Mononuclear cell (primary cell): ENCODE results near the gene COMTD1. TPM values are rescaled to one million over a fixed set of nuclear protein-coding genes. Genes with fewer than 3 reads are reported as not detected.
"Not testable (repeated sequence)": the region's sequence is repeated elsewhere in the genome, so short reads cannot be mapped to it uniquely, and the experiment has no call there.

Source experiments
- H3K27me3 ChIP-seq: 2 replicates; pipeline ENCODE4 v1.6.0; 2011; ENCODE audit warnings: low read length, control low read depth; ENCODE audit not compliant: insufficient read depth
- H3K4me1 ChIP-seq: 2 replicates; pipeline ENCODE4 v1.5.1; 2011; ENCODE audit warnings: mild to moderate bottlenecking, low read length, control low read depth; ENCODE audit not compliant: insufficient read depth
- H3K4me3 ChIP-seq: 2 replicates; pipeline ENCODE4 v1.5.1; 2011; ENCODE audit warnings: mild to moderate bottlenecking, low read length, moderate library complexity
- H3K9me3 ChIP-seq: 2 replicates; pipeline ENCODE4 v1.5.1; 2011; ENCODE audit warnings: low read depth, mild to moderate bottlenecking, control low read depth, low read length
- total RNA-seq: library from RNA; depleted of rRNA; stranded (reverse); fragments of >200 nt; gene quantifications from one replicate; pipeline ENCODE4 v1.2.3, GENCODE V29; 2012

COMTD1 gene
- total RNA-seq, 1 donor, result 6.5 TPM

GRCh38 chr10:75211007-75211691 is 24.6 kb downstream of the COMTD1 start:
- Histone ChIP-seq H3K4me1 (peaks cover 24% of the 10 kb centered on the region), H3K27me3 (no peaks in the 10 kb centered on the region), H3K4me3 (peak overlapping the region; percentile 98)

GRCh38 chr10:75210282-75211006 is 25.3 kb downstream of the COMTD1 start, which contains the start of gene VDAC2:
VDAC2 (plus strand) TSS chr10:75210796; CDS start chr10:75211159, 363 bp downstream.
- H3K4me3 ChIP-seq, result peak within 1 kb of the TSS; percentile 98
- no peaks in the 10 kb centered on the region for H3K27me3 ChIP-seq
- H3K9me3 ChIP-seq, result no peaks in the 10 kb centered on the region
- H3K4me1 ChIP-seq, result peaks cover 24% of the 10 kb centered on the region

More at GRCh38 chr10:75211007-75211691, 24.6 kb downstream of the COMTD1 start:
- H3K9me3 ChIP-seq, result no peaks in the 10 kb centered on the region

GRCh38 chr10:75209921-75210281 is 25.9 kb downstream of the COMTD1 start:
- H3K4me3 ChIP-seq, result peak overlapping the region; percentile 98
- no peaks in the 10 kb centered on the region for H3K27me3 ChIP-seq
- no peaks in the 10 kb centered on the region for H3K9me3 ChIP-seq
- peaks cover 24% of the 10 kb centered on the region for H3K4me1 ChIP-seq

DNA sequence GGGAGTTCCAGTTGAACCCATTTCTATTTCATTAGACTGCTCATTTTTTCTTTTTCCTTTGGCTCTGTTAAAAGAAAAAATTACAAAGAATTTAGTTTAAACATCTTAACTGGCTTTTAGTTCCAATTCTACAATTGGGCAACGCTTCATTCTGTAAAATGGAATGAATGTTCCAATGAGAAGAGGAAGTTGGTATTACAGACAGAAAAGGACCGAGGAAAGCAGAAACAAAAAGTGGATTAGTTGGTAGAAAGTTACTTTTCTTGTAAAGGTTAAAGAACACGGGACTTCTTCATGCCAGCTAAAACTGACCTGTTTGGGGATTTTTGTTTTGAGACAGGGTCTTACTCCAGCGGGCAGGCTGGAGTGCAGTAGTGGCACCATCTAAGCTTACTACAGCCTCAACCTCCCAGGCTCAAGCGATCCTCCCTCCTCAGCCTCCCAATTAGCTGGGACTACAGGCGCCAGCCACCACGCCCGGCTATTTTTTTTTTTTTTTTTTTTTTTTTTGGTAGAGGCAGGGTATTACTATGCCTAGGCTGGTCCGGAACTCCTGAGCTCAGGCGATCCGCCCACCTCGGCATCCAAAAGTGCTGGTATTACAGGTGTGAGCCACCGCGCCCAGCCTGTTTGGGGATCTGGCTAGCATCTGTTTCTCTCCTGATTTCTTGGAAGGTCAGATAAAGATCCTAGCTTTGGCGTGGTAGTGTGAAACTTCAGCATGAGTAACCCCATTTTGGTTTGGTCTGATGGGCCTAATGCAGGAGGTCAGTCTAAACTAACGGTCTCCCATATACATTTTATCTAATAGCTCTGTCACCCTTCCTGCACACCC is 26.5 kb downstream of the COMTD1 start:
- H3K4me3 ChIP-seq, result peak overlapping the region; percentile 98

DNA sequence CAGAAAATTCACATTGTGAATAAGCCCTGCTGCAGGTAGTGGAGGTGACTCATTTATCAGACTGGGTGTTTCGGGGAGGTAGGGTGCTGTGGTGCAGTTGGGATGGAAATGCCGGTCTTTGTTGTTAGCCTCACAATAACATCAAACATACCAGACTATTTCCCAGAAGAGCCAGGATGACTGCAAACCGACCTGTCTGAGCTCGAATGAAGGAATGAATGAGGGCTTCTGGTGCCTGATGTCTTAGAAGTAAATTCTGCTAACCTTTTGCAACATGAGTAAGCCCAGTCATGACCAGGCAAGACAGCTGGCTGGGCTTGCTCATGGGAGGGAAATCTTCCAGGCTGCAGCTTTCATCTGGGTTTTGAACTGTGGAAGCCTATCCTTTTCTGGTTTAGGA is 27.6 kb downstream of the COMTD1 start:
- Histone ChIP-seq H3K27me3 (no peaks in the 10 kb centered on the region), H3K9me3 (no peaks in the 10 kb centered on the region), H3K4me3 (no peak overlapping the region), H3K4me1 (peaks cover 24% of the 10 kb centered on the region)

More for the DNA sequence above, 26.5 kb downstream of the COMTD1 start:
- no peaks in the 10 kb centered on the region for H3K27me3 ChIP-seq
- no peaks in the 10 kb centered on the region for H3K9me3 ChIP-seq
- H3K4me1 ChIP-seq, result peaks cover 24% of the 10 kb centered on the region

DNA sequence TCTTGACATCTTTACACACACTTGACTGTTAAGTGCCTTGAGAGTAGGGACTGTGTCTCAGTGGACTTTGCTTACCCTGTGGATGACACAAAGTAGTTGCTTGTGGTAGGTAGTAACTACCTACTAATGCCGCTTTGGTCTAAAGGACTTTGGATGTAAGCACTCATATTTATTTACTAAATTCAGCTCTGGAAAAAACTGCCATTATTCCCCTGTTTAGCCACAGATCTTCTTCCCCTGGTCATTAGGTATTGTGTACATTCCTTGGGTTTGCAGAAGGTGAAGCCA is 28.0 kb downstream of the COMTD1 start:
- H3K4me3 ChIP-seq, result no peak overlapping the region
- peaks cover 24% of the 10 kb centered on the region for H3K4me1 ChIP-seq
- no peaks in the 10 kb centered on the region for H3K27me3 ChIP-seq
- H3K9me3 ChIP-seq, result no peaks in the 10 kb centered on the region

DNA sequence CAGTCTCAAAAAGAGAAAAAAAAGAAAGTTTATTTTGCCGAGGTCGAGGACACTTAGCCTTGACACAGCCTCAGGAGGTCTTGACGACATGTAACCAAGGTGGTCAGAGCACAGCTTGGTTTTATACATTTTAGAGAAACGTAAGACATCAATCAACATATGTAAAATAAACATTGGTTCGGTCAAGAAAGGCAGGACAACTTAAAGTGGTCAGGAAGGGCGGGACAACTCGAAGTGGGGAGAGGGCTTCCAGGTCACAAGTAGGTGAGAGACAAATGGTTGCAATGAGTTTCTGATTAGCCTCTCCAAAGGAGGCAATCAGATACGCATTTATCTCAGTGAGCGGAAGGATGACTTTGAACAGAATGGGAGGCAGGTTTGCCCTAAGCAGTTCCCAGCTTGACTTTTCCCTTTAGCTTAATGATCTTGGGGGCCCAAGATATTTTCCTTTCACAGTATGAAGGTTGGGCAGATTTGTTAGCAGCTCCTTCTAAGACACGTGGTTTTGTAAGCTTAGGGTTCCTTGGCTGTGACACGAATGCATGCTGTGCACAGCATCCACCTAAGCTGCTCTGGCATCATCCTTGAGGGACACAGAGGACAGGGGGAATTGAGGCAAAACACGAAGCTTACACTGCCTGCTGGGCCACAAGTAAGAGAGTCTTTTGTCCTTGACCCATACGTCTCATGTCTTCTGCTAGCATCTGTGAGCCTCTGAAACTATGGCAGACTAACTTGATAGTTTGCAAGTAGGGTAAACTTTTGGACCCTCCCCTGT is 28.5 kb downstream of the COMTD1 start:
- H3K4me3 ChIP-seq, result no peak overlapping the region
- H3K27me3 ChIP-seq, result no peaks in the 10 kb centered on the region
- no peaks in the 10 kb centered on the region for H3K9me3 ChIP-seq
- peaks cover 21% of the 10 kb centered on the region for H3K4me1 ChIP-seq

- peaks cover 15% of the 10 kb centered on the region for H3K4me1 ChIP-seq
- H3K4me3 ChIP-seq, H3K27me3 ChIP-seq, H3K9me3 ChIP-seq: not testable (repeated sequence)
Observed at GRCh38 chr10:75206638-75207037, 29.1 kb downstream of the COMTD1 start.

DNA sequence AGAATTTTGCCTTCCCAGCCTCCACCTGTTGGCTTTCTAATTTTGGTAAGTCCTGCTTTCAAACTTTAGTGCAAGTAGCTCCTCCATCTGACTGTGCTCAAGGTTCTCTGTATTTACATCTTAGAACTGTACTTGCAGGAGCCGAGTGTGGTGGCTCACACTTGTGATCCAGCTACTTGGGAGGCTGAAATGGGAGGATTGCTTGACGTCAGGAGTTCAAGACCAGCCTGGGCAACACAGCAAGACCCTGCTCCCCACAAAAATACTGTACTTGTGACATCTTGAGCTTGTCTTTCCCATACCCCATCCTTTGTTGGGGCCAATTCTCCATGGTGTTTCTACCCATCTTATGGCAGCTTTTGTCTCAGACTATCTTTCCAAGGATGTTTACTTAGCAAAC is 29.8 kb downstream of the COMTD1 start:
- Histone ChIP-seq H3K9me3 (no peaks in the 10 kb centered on the region), H3K27me3 (no peaks in the 10 kb centered on the region), H3K4me1 (peaks cover 8% of the 10 kb centered on the region), H3K4me3 (no peak overlapping the region)

DNA sequence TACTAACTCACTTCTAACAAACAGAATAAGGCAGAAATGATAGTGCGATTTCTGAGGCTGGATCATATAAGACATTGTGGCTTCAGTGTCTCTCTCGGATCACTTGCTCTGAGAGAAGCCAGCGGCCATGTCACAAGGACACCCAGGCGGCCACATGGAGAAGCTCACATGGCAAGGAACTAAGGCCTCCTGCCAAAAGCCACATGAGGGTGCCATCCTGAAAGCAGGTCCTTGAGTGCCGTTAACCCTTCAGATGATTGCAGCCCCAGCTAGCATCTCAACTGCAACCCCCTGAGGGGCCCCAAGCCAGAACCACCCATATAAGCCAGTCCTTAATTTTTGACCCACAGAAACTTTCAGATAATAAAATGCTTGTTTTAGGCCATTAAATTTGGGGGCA is 32.0 kb downstream of the COMTD1 start:
- Histone ChIP-seq H3K4me1 (no peaks in the 10 kb centered on the region), H3K9me3 (no peaks in the 10 kb centered on the region), H3K27me3 (no peaks in the 10 kb centered on the region), H3K4me3 (no peak overlapping the region)

DNA sequence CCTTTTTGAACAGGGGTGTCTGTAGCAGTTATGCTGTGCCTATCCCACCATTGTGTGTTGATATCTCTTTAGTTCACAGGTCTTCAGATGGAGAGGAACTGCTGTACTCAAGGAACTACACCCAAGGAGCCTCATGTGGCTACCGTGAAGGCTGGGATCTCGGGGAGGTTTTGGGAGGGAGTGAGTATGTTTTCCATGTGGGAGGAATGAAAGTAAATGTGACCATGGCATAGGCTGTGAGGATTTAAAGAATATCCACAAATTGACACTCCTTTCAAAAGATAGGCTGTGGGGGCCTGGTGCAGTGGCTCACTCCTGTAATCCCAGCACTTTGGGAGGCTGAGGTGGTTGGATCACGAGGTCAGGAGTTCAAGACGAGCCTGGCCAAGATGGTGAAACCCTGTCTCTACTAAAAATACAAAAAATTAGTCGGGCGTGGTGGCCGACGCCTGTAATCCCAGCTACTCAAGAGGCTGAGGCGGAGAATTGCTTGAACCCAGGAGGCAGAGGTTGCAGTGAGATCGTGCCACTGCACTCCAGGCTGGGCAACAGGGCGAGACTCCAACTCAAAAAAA is 32.6 kb downstream of the COMTD1 start:
- H3K4me3 ChIP-seq, H3K27me3 ChIP-seq: not testable (repeated sequence)

GRCh38 chr10:75202321-75203045 is 33.3 kb downstream of the COMTD1 start:
- H3K4me1 ChIP-seq, result no peaks in the 10 kb centered on the region
- H3K9me3 ChIP-seq, result no peaks in the 10 kb centered on the region
- H3K27me3 ChIP-seq, result no peaks in the 10 kb centered on the region
- no peak overlapping the region for H3K4me3 ChIP-seq

More for the DNA sequence above, 32.6 kb downstream of the COMTD1 start:
- not testable (repeated sequence) for H3K9me3 ChIP-seq, H3K4me1 ChIP-seq

DNA sequence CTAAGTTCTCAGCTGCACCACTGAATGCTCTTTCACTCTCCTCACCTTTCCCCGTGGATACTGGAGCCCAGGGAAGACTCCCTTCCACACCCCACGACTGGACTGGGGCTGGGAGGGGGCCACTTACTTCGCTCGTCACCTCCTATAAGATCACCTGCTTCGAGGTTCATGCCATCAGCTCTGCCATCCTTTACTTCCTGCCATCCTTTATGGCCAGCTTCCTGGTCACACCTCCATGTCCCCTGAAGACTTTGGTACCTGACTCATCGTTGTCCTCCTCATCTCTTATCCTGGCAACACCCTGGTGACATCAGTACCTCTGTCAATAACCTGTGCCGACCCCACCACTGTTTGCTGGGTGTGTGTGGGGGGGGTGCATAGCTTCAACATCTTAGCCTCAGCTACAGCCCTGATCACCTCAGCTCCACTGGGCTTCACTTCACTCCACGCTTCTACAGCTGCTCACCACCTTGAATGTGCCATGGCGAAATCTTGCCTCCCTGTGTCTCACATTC is 33.9 kb downstream of the COMTD1 start:
- no peak overlapping the region for H3K4me3 ChIP-seq
- no peaks in the 10 kb centered on the region for H3K9me3 ChIP-seq
- no peaks in the 10 kb centered on the region for H3K4me1 ChIP-seq
- H3K27me3 ChIP-seq, result no peaks in the 10 kb centered on the region

DNA sequence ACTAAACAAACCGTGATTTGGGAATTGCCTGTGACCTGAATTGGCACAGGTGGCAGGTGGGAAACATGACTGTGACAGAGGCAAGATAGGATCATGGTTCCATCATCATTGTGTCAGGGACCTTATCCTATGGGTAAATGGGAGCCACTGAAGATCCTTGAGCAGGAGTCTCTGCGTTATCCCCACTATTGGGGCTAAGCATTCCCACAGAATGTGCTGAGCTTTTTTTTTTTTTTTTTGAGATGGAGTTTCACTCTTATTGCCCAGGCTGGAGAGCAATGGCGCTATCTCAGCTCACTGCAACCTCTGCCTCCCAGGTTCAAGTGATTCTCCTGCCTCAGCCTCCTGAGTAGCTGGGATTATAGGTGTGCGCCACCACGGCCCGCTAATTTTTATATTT is 35.8 kb downstream of the COMTD1 start:
- not testable (repeated sequence) for H3K27me3 ChIP-seq, H3K4me3 ChIP-seq, H3K9me3 ChIP-seq, H3K4me1 ChIP-seq
